Panc1 (cell line): ENCODE data around the gene ESR2. TPM values are rescaled to one million over a fixed set of nuclear protein-coding genes. Genes with fewer than 3 reads are reported as not detected.

ENCODE experiments used
- ATAC-seq: fragments of 200-7000 bp; cut with Tn5 transposase; 2 replicates; pipeline ENCODE4 v1.9.1; 2020; ENCODE audit warnings: mild to moderate bottlenecking, moderate library complexity
- BruUV-seq: library from RNA; stranded (reverse); fragments of 400-500 nt; replicated peaks from 2 replicates; lab custom pipeline; 2021; lab: Mats Ljungman, UMichigan
- CTCF ChIA-PET: fragments of 300-600 bp; sonication (Branson Sonifier 250); formaldehyde crosslinking; loops from one replicate; lab custom pipeline; 2022; ENCODE audit warnings: antibody characterized with exemption; lab: Charles Lee
- POLR2A ChIA-PET: fragments of 300-600 bp; sonication (Branson Sonifier 250); formaldehyde crosslinking; loops from one replicate; lab custom pipeline; 2022; ENCODE audit warnings: antibody characterized with exemption; lab: Charles Lee
- DNase-seq: peaks from one replicate; pipeline ENCODE4 v3.0.0-alpha.2; 2010; ENCODE audit warnings: low read depth, low spot score
- H3K27ac ChIP-seq: 2 replicates; pipeline ENCODE4 v1.5.1; 2011; ENCODE audit warnings: mild to moderate bottlenecking, low read length, inconsistent platforms
- H3K27me3 ChIP-seq: fragments of 200-500 bp; sonication (Bioruptor generic); 2 replicates; pipeline ENCODE4 v1.6.0; 2014; ENCODE audit warnings: low read length, inconsistent platforms; ENCODE audit not compliant: control insufficient read depth, insufficient read depth
- H3K36me3 ChIP-seq: fragments of 200-500 bp; sonication (Bioruptor generic); 2 replicates; pipeline ENCODE4 v1.5.1; 2014; ENCODE audit warnings: inconsistent platforms, mild to moderate bottlenecking, low read length, moderate library complexity; ENCODE audit not compliant: control insufficient read depth, insufficient read depth
- H3K4me1 ChIP-seq: 2 replicates; pipeline ENCODE4 v1.5.1; 2011; ENCODE audit warnings: inconsistent platforms, mild to moderate bottlenecking, low read length, moderate library complexity; ENCODE audit not compliant: control insufficient read depth, insufficient read depth
- H3K4me3 ChIP-seq, 2 experiments: 2 replicates each; pipeline ENCODE4 v1.5.1; 2011 to 2012; ENCODE audit warnings: low read depth in 2 of 2, low read length in 2 of 2, mild to moderate bottlenecking in 2 of 2, inconsistent platforms in 1 of 2, moderate library complexity in 1 of 2
- H3K9me3 ChIP-seq: fragments of 200-500 bp; sonication (Bioruptor generic); 2 replicates; pipeline ENCODE4 v1.5.1; 2014; ENCODE audit warnings: low read depth, mild to moderate bottlenecking, inconsistent platforms, low read length, moderate library complexity; ENCODE audit not compliant: control insufficient read depth, insufficient read depth
- POLR2AphosphoS5 ChIP-seq: IDR thresholded peaks from 2 replicates; pipeline ENCODE4 v1.6.1; 2012; ENCODE audit warnings: mild to moderate bottlenecking, low read depth, low read length, moderate library complexity
- SIN3A ChIP-seq: IDR thresholded peaks from 2 replicates; pipeline ENCODE4 v1.6.1; 2012; ENCODE audit warnings: low read depth, mild to moderate bottlenecking, low read length, moderate library complexity, borderline replicate concordance; ENCODE audit not compliant: insufficient read depth
- TCF7L2 ChIP-seq: IDR thresholded peaks from 2 replicates; pipeline ENCODE4 v1.6.1; 2011; ENCODE audit warnings: mild to moderate bottlenecking, low read depth, low read length, inconsistent platforms
- in situ Hi-C: cut with HindIII; loops from 2 replicates; pipeline ENCODE4 v1.10.0; 2016; ENCODE audit warnings: low sequenced_read_pairs, low pct_unique_long_range_greater_than_20kb
- intact Hi-C: fragments of 100-400 bp; cut with micrococcal nuclease; formaldehyde crosslinking; loops from one replicate; pipeline ENCODE4 v1.10.0; 2022; ENCODE audit not compliant: unreplicated experiment
- total RNA-seq: library from RNA; stranded (reverse); gene quantifications from one replicate; pipeline ENCODE4 v1.2.1, GENCODE V29; 2021; ENCODE audit not compliant: unreplicated experiment
- TF ChIP-seq, protein P1 (sequence below): fragments of 450-650 bp; IDR thresholded peaks from 2 replicates; pipeline ENCODE4 v1.5.1; 2017; ENCODE audit warnings: mild to moderate bottlenecking
- TF ChIP-seq, protein P2 (sequence below), 2 experiments: IDR thresholded peaks; 2 replicates each; pipeline ENCODE4 v1.6.1; 2011 to 2012; ENCODE audit warnings: low read depth in 2 of 2, control low read depth in 1 of 2, low read length in 1 of 2, mild to moderate bottlenecking in 1 of 2, moderate library complexity in 1 of 2; ENCODE audit not compliant: insufficient read depth in 1 of 2

ESR2 gene
- total RNA-seq, 1 experiment from 2014 or later = not detected

DNA sequence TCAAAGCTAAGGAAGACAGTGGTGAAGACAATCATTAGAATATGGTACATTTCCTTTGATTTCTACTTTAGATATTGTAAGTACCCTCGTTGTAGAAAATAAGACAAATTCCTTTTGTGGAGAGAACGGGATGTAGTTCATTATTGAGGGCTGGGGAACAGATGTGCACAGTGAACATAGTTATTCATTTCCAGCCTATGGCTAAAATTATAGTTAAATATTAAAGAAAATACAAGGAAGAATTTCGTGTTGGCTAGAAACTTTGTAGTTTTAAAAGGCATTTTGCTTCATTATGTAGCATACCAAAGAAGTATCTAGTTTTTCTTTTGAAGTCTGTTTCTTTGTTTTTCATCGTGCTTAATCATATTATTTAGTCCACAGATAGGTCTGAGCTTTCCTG lies 201.8 kb downstream of the ESR2 start:
- no peak overlapping the region for H3K4me3 ChIP-seq
- no peaks in the 10 kb centered on the region for H3K9me3 ChIP-seq
- BruUV-seq = no TSS peak
- H3K27ac ChIP-seq = no peak overlapping the region
- POLR2A ChIA-PET = no interaction called here
- ATAC-seq (no peak), DNase-seq (no peak)
- in situ Hi-C loops (no loop called here), intact Hi-C loops (no loop called here)
- TF ChIP-seq, protein P1, sequence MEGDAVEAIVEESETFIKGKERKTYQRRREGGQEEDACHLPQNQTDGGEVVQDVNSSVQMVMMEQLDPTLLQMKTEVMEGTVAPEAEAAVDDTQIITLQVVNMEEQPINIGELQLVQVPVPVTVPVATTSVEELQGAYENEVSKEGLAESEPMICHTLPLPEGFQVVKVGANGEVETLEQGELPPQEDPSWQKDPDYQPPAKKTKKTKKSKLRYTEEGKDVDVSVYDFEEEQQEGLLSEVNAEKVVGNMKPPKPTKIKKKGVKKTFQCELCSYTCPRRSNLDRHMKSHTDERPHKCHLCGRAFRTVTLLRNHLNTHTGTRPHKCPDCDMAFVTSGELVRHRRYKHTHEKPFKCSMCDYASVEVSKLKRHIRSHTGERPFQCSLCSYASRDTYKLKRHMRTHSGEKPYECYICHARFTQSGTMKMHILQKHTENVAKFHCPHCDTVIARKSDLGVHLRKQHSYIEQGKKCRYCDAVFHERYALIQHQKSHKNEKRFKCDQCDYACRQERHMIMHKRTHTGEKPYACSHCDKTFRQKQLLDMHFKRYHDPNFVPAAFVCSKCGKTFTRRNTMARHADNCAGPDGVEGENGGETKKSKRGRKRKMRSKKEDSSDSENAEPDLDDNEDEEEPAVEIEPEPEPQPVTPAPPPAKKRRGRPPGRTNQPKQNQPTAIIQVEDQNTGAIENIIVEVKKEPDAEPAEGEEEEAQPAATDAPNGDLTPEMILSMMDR = no peak
- TF ChIP-seq TCF7L2 (no peak), POLR2AphosphoS5 (no peak), SIN3A (no peak)
- TF ChIP-seq, protein P2, sequence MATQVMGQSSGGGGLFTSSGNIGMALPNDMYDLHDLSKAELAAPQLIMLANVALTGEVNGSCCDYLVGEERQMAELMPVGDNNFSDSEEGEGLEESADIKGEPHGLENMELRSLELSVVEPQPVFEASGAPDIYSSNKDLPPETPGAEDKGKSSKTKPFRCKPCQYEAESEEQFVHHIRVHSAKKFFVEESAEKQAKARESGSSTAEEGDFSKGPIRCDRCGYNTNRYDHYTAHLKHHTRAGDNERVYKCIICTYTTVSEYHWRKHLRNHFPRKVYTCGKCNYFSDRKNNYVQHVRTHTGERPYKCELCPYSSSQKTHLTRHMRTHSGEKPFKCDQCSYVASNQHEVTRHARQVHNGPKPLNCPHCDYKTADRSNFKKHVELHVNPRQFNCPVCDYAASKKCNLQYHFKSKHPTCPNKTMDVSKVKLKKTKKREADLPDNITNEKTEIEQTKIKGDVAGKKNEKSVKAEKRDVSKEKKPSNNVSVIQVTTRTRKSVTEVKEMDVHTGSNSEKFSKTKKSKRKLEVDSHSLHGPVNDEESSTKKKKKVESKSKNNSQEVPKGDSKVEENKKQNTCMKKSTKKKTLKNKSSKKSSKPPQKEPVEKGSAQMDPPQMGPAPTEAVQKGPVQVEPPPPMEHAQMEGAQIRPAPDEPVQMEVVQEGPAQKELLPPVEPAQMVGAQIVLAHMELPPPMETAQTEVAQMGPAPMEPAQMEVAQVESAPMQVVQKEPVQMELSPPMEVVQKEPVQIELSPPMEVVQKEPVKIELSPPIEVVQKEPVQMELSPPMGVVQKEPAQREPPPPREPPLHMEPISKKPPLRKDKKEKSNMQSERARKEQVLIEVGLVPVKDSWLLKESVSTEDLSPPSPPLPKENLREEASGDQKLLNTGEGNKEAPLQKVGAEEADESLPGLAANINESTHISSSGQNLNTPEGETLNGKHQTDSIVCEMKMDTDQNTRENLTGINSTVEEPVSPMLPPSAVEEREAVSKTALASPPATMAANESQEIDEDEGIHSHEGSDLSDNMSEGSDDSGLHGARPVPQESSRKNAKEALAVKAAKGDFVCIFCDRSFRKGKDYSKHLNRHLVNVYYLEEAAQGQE (IDR thresholded peaks at IDR 0.05; ENCODE audit: insufficient read depth in 1 of 2, low read depth in 2 of 2, low read length in 1 of 2) = no peak
- H3K36me3 ChIP-seq = no peaks in the 10 kb centered on the region
- CTCF ChIA-PET = no interaction called here
- no peaks in the 10 kb centered on the region for H3K4me1 ChIP-seq
- no peaks in the 10 kb centered on the region for H3K27me3 ChIP-seq

GRCh38 chr14:64091217-64091616 lies 203.0 kb downstream of the ESR2 start:
- Histone ChIP-seq H3K27me3 (no peaks in the 10 kb centered on the region), H3K36me3 (no peaks in the 10 kb centered on the region), H3K27ac (no peak overlapping the region), H3K4me3 (no peak overlapping the region), H3K9me3 (no peaks in the 10 kb centered on the region), H3K4me1 (no peaks in the 10 kb centered on the region)
- ChIA-PET POLR2A (no interaction called here), CTCF (no interaction called here)
- in situ Hi-C loops = no loop called here
- ATAC-seq (no peak), DNase-seq (no peak)
- BruUV-seq = no TSS peak
- TF ChIP-seq TCF7L2 = no peak
- TF ChIP-seq SIN3A = no peak
- TF ChIP-seq, protein P1 = no peak
- TF ChIP-seq POLR2AphosphoS5 = no peak
- TF ChIP-seq, protein P2 (IDR thresholded peaks at IDR 0.05; ENCODE audit: insufficient read depth in 1 of 2, low read depth in 2 of 2, low read length in 1 of 2) = no peak
- intact Hi-C loops = no loop called here
